Right renal pelvis (tissue), 4 donors: ENCODE data around the gene MTHFD1L. TPM values are rescaled to one million over a fixed set of nuclear protein-coding genes. Genes with fewer than 3 reads are reported as not detected.

Source experiments
- DNase-seq, 4 donors: peaks; one replicate each; pipeline ENCODE4 v3.0.0-alpha.2; 2013; ENCODE audit warnings: low read depth in 4 of 4, low spot score in 3 of 4, missing footprints in 1 of 4
- polyA plus RNA-seq, 4 donors: library from polyadenylated mRNA; unstranded; fragments of 120-200 nt; gene quantifications; one replicate each; pipeline ENCODE4 v1.2.1, GENCODE V29; 2013; ENCODE audit not compliant: insufficient read length in 4 of 4

The MTHFD1L gene
- polyA plus RNA-seq, 4 donors, result 16.2 to 19.4 (median 18.0) TPM

GRCh38 chr6:150895928-150896632, 30.6 kb downstream of the MTHFD1L start:
- DNase-seq, result no peak

GRCh38 chr6:150897400-150897943, 32.0 kb downstream of the MTHFD1L start:
- DNase-seq, result no peak

GRCh38 chr6:150898399-150899170, 33.1 kb downstream of the MTHFD1L start:
- no peak for DNase-seq

GRCh38 chr6:150899231-150899630, 33.7 kb downstream of the MTHFD1L start:
- DNase-seq, result no peak

GRCh38 chr6:150900049-150900448, 34.5 kb downstream of the MTHFD1L start:
- DNase-seq, result no peak

- no peak for DNase-seq
Measured at GRCh38 chr6:150902142-150902776, 36.8 kb downstream of the MTHFD1L start.

- DNase-seq, result no peak
Measured at GRCh38 chr6:150905769-150906168, 40.3 kb downstream of the MTHFD1L start.

GRCh38 chr6:150906641-150907326, 41.3 kb downstream of the MTHFD1L start:
- no peak for DNase-seq

GRCh38 chr6:150907383-150907782, 41.9 kb downstream of the MTHFD1L start:
- no peak for DNase-seq

GRCh38 chr6:150908901-150909300, 43.4 kb downstream of the MTHFD1L start:
- DNase-seq, result no peak

GRCh38 chr6:150910561-150910960, 45.1 kb downstream of the MTHFD1L start:
- no peak for DNase-seq

- DNase-seq, result no peak
Measured at GRCh38 chr6:150914372-150914771, 48.9 kb downstream of the MTHFD1L start.

- DNase-seq, result no peak
Measured at GRCh38 chr6:150915131-150915879, 49.8 kb downstream of the MTHFD1L start.

GRCh38 chr6:150915880-150916265, 50.4 kb downstream of the MTHFD1L start:
- DNase-seq, result no peak

- DNase-seq, result no peak
Measured at GRCh38 chr6:150919938-150920337, 54.4 kb downstream of the MTHFD1L start.

- no peak for DNase-seq
Measured at GRCh38 chr6:150922137-150922536, 56.6 kb downstream of the MTHFD1L start.

GRCh38 chr6:150924808-150925589, 59.5 kb downstream of the MTHFD1L start:
- no peak for DNase-seq

- no peak for DNase-seq
Measured at GRCh38 chr6:150925590-150925928, 60.1 kb downstream of the MTHFD1L start.

- DNase-seq, result no peak
Measured at GRCh38 chr6:150925976-150926375, 60.5 kb downstream of the MTHFD1L start.
